HEK293 (cell line): Measurements from ENCODE around the gene WDR55.

ENCODE experiments used
- CTCF ChIA-PET: fragments of 350-600 bp; formaldehyde crosslinking; extraction: SDS; loops from one replicate; lab custom pipeline; 2021; ENCODE audit warnings: antibody characterized with exemption; lab: Yijun Ruan, JAX
- POLR2A ChIA-PET: fragments of 300-600 bp; formaldehyde crosslinking; extraction: SDS; loops from one replicate; lab custom pipeline; 2020; ENCODE audit warnings: antibody characterized with exemption, inconsistent platforms; lab: Yijun Ruan, JAX
- H3K27ac ChIP-seq: fragments of 200-500 bp; sonication (Bioruptor generic); 2 replicates; pipeline ENCODE4 v1.5.1; 2014; ENCODE audit warnings: low read depth, low read length, control low read depth, inconsistent platforms; ENCODE audit errors: extremely low read depth
- H3K36me3 ChIP-seq, 2 experiments: fragments of 200-500 bp in 1 of 2; sonication (Bioruptor generic) in 1 of 2; 1 replicate in 1 of 2; 2 replicates in 1 of 2; pipeline ENCODE4 v1.5.1; 2014 to 2017; ENCODE audit warnings: inconsistent platforms in 2 of 2, low read length in 2 of 2; ENCODE audit not compliant: control insufficient read depth in 2 of 2, insufficient read depth in 1 of 2
- H3K4me1 ChIP-seq: fragments of 200-500 bp; sonication (Bioruptor generic); 2 replicates; pipeline ENCODE4 v1.5.1; 2014; ENCODE audit warnings: mild to moderate bottlenecking, low read length, inconsistent platforms; ENCODE audit not compliant: control insufficient read depth, insufficient read depth
- H3K4me3 ChIP-seq: 2 replicates; pipeline ENCODE4 v1.5.1; 2011; ENCODE audit warnings: low read depth, mild to moderate bottlenecking, control low read depth, low read length, moderate library complexity
- H3K9me3 ChIP-seq: fragments of 200-500 bp; sonication (Bioruptor generic); 2 replicates; pipeline ENCODE4 v1.5.1; 2014; ENCODE audit warnings: low read depth, low read length, inconsistent platforms; ENCODE audit not compliant: control insufficient read depth, insufficient read depth
- BCL11A ChIP-seq: fragments of 450-650 bp; formaldehyde crosslinking; IDR thresholded peaks from 2 replicates; pipeline ENCODE4 v1.5.1; 2016; ENCODE audit warnings: low read depth, missing biosample characterization, missing genetic modification characterization
- INSM2 ChIP-seq: fragments of 450-650 bp; formaldehyde crosslinking; IDR thresholded peaks from 2 replicates; pipeline ENCODE4 v1.5.1; 2016; ENCODE audit warnings: missing biosample characterization, missing genetic modification characterization
- PRDM10 ChIP-seq: fragments of 450-650 bp; formaldehyde crosslinking; IDR thresholded peaks from 2 replicates; pipeline ENCODE4 v1.5.1; 2016; ENCODE audit warnings: missing biosample characterization, missing genetic modification characterization
- SP2 ChIP-seq: fragments of 450-650 bp; formaldehyde crosslinking; IDR thresholded peaks from 2 replicates; pipeline ENCODE4 v1.5.1; 2016; ENCODE audit warnings: missing biosample characterization, missing genetic modification characterization
- TRIM28 ChIP-seq: IDR thresholded peaks from 2 replicates; pipeline ENCODE4 v1.6.1; 2011; ENCODE audit warnings: low read length, control low read depth, borderline replicate concordance
- ZBTB1 ChIP-seq: fragments of 450-650 bp; formaldehyde crosslinking; IDR thresholded peaks from 2 replicates; pipeline ENCODE4 v1.5.1; 2016; ENCODE audit warnings: missing biosample characterization, missing genetic modification characterization
- ZBTB11 ChIP-seq: fragments of 450-650 bp; formaldehyde crosslinking; conservative IDR thresholded peaks from 2 replicates; pipeline ENCODE4 v1.5.1; 2016; ENCODE audit warnings: low read depth, missing biosample characterization, missing genetic modification characterization
- ZBTB20 ChIP-seq: fragments of 450-650 bp; formaldehyde crosslinking; IDR thresholded peaks from 2 replicates; pipeline ENCODE4 v1.5.1; 2016; ENCODE audit warnings: missing biosample characterization, missing genetic modification characterization
- ZBTB48 ChIP-seq: fragments of 450-650 bp; formaldehyde crosslinking; IDR thresholded peaks from 2 replicates; pipeline ENCODE4 v1.5.1; 2016; ENCODE audit warnings: missing biosample characterization, missing genetic modification characterization
- ZBTB49 ChIP-seq: fragments of 450-650 bp; formaldehyde crosslinking; IDR thresholded peaks from 2 replicates; pipeline ENCODE4 v1.5.1; 2016; ENCODE audit warnings: missing biosample characterization, missing genetic modification characterization, low read depth
- ZNF138 ChIP-seq: fragments of 450-650 bp; formaldehyde crosslinking; IDR thresholded peaks from 2 replicates; pipeline ENCODE4 v1.5.1; 2016; ENCODE audit warnings: missing biosample characterization, missing genetic modification characterization, borderline replicate concordance
- ZNF214 ChIP-seq: fragments of 450-650 bp; formaldehyde crosslinking; IDR thresholded peaks from 2 replicates; pipeline ENCODE4 v1.5.1; 2017; ENCODE audit warnings: missing biosample characterization, mild to moderate bottlenecking, missing genetic modification characterization, borderline replicate concordance
- ZNF404 ChIP-seq: fragments of 450-650 bp; formaldehyde crosslinking; IDR thresholded peaks from 2 replicates; pipeline ENCODE4 v1.5.1; 2017; ENCODE audit warnings: missing biosample characterization, missing genetic modification characterization
- ZNF518A ChIP-seq: fragments of 450-650 bp; formaldehyde crosslinking; conservative IDR thresholded peaks from 2 replicates; pipeline ENCODE4 v1.5.1; 2016; ENCODE audit warnings: low read depth, missing biosample characterization, missing genetic modification characterization
- ZNF585B ChIP-seq: fragments of 450-650 bp; formaldehyde crosslinking; IDR thresholded peaks from 2 replicates; pipeline ENCODE4 v1.5.1; 2016; ENCODE audit warnings: missing biosample characterization, missing genetic modification characterization
- ZSCAN18 ChIP-seq: fragments of 450-650 bp; formaldehyde crosslinking; IDR thresholded peaks from 2 replicates; pipeline ENCODE4 v1.5.1; 2016; ENCODE audit warnings: missing biosample characterization, missing genetic modification characterization

Gene WDR55

GRCh38 chr5:140700177-140701144 lies 35.8 kb downstream of the WDR55 start, which contains the start of gene ZMAT2:
ZMAT2 (plus strand) TSS chr5:140700447; CDS start chr5:140700461, 14 bp downstream.
- ChIA-PET POLR2A (interaction anchor here (0.6 to 2.5 kb wide), 14 partner anchors 8 to 459 kb away, joined by 3 to 51 read pairs (median 6); partner anchors contain the start of genes ANKHD1, HARS1, HARS2 and IK), CTCF (interaction anchor here (0.5 kb wide), 1 partner anchor 206 kb away, joined by 3 read pairs; no protein-coding TSS in a partner anchor)
- H3K4me3 ChIP-seq, result peak within 1 kb of the TSS; percentile 59
- peaks cover 55 to 94% of the 10 kb centered on the region in 2 experiments for H3K36me3 ChIP-seq
- no peaks in the 10 kb centered on the region for H3K9me3 ChIP-seq
- 0 out of 2 replicates have a peak, but pooled peaks cover 2% of the 10 kb centered on the region for H3K4me1 ChIP-seq
- no peak within 1 kb of the TSS for H3K27ac ChIP-seq
- TF ChIP-seq ZNF138 (tag by site-specific recombination) (no peak), TRIM28 (no peak), ZNF404 (no peak), BCL11A (tag by site-specific recombination) (no peak), ZBTB11 (tag by site-specific recombination) (no peak), ZBTB20 (tag by site-specific recombination) (no peak), SP2 (peak; percentile 93), ZSCAN18 (tag by site-specific recombination) (no peak), ZBTB1 (tag by site-specific recombination) (no peak), INSM2 (tag by site-specific recombination) (no peak), ZNF214 (tag by site-specific recombination) (no peak), ZBTB48 (tag by site-specific recombination) (no peak), PRDM10 (tag by site-specific recombination) (no peak), ZNF585B (no peak), ZNF518A (tag by site-specific recombination) (peak; percentile 64), ZBTB49 (no peak)
